AG20443 (cell line): ENCODE measurements around the gene WWP2.
"Not testable (repeated sequence)": the region's sequence is repeated elsewhere in the genome, so short reads cannot be mapped to it uniquely, and the experiment has no call there.

ENCODE experiments used
- DNase-seq: peaks from one replicate; pipeline ENCODE4 v3.0.0; 2012; ENCODE audit warnings: low spot score, mixed read lengths

Gene WWP2

DNA sequence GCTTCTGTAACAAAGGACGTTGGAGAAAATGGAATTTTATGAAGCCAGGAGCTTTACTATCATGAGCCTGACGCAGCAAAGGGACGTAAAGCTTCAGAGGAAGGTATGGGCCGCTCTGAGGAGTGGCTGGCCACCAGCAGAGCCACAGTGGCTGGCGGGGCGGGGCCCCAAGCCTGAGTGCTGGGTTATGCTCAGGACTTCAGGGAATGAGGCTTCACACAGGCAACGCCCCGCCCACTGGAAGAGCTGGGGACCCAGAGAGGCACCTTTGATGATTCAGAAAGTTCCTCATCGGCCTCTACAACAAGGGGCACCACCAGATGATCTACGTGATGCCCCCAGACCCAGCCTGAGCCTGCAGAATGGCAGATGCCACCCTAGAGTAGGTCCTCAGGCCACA lies 16.2 kb upstream of the WWP2 start:
- DNase-seq = no peak

DNA sequence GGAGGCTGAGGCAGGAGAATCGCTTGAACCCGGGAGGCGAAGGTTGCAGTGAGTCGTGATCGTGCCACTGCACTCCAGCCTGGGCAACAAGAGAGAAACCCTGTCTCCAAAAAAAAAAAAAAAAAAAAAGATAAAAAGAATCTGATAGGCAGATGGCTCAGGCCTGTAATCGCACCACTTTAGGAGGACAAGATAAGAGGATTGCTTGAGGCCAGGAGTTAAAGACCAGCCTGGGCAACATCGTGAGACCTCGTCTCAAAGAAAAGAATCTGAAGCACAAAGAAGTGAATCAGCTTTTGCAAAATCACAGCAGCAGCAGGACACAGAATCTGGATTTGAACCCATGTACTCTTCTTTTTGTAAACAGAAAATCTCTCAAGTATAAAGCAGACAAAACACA lies 15.0 kb upstream of the WWP2 start:
- DNase-seq = no peak

DNA sequence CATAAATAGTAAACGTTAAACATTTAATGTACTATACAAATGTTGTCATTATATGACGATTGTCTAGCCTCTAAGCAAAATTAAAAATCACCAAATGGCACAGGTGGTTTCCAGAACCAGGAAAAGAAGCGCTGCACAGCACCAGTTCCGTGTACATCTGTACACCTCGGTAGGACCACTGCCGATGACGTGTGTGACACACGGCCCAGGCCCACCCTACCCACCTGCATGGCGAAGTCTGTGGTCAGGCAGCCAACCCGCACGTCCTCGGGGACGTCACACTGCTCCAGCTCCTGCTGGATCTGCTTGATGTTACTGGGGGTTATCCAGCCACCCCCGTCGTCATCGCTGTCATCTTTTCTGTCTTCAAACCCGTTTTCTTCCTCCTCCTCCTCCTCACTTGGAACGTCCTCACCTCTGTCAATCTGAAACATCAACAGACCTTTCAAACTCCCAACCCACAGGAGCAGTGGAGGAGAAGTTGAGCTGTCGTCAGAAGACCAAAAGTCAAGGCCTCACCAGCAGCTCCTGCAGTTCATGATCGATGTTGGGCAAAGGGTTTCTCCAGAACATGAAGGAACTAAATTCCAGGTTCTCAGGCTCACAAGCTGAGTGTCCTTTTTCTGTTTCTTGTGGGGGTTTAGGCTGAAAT lies 13.3 kb upstream of the WWP2 start:
- no peak for DNase-seq

DNA sequence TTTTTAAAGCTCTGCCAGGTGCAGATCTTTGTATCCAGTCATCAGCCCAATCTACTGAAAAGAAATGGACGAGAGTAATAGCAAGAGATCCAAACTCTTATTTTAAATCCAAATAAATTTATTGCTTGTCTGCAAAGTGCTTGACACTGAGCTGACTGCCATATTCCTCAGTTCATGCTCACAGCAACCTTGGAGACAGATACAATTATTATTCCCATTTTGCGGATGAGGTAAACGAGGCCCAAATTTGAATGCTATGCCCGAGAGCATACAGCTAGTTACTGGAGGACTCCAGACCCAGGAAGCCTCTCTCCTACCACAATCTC lies 8.0 kb upstream of the WWP2 start:
- DNase-seq = no peak

DNA sequence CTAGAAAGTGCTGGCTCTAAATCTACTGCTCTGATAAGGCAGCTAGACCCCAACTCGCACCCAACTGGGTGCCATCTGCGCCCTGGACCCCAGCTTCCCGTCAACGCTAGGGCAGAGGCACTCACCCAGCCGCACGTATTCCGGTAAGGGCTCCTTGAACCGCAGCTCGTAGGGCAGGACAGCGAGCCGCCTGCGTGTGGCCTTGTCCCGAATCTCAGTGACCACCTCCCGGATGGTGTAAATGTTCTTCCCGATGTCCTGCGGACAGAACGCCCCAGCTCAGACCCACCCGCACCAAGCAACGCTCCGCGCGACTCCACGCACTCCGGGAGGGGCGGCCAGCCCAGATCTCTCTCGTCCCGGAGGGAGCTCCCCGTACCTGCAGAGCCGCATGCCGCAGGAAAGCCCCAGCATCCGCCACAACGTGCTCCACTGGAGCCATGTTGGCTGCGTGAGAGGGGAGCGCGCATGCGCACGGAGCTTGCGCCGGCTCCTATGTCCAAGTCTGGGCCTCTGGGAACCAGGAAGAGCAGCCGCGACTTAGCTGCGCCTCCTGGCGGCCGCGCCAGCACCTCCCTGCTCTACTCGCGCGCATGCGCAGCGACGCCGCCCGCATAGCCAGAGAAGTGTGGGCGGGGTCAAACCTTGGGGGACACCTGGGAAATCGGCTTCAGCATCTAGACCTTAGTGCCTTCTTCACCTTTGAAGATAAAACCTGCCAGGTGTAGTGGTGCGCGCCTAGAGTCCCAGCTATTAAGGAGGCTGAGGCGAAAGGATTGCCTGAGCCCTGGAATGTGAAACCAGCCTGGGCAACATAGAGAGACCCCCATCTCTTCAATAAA lies 7.4 kb upstream of the WWP2 start, which contains the start of gene NOB1:
NOB1 (minus strand) TSS at position 458 of the 842 bp plus-strand sequence; CDS start at position 442, 16 bp downstream.
- peak; percentile 99 for DNase-seq

DNA sequence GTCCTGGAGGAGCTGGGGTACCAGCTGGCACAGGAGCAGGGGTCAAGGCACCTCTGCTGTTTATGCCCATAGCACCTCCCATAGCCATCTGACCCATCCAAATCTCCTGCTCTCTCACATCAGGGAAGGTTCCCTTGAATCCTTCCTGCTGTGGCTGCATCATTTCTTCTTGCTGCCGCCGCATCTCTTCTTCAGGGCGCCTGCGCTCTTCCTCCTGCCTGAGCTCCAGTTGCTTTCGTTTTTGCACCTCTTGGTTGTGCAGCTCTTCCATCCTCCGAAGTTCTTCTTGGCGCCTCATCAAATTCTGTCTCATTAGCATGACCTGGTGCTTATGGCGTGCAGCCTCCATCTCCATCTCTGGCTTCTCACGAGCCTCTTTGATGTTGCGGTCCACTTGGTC lies 5.4 kb upstream of the WWP2 start:
- no peak for DNase-seq

DNA sequence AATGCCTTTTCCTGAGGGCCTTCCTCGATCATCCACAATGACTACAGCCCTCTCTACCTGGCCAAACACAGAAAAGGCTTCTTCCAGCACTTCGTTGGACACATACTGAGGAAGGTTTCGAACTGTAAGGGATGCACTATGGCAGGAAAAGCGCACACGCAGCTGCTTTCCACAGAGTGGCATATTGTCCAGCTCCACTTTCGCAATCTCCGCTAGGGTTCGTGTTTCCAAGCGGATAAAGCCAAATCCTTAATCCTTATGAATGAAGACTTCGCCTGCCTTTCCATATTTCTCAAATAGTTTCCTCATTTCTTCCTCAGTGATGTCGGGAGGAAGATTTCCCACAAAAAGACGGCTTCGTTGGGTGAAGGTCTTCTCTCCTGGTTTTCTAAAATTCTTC lies 4.8 kb upstream of the WWP2 start:
- not testable (repeated sequence) for DNase-seq

DNA sequence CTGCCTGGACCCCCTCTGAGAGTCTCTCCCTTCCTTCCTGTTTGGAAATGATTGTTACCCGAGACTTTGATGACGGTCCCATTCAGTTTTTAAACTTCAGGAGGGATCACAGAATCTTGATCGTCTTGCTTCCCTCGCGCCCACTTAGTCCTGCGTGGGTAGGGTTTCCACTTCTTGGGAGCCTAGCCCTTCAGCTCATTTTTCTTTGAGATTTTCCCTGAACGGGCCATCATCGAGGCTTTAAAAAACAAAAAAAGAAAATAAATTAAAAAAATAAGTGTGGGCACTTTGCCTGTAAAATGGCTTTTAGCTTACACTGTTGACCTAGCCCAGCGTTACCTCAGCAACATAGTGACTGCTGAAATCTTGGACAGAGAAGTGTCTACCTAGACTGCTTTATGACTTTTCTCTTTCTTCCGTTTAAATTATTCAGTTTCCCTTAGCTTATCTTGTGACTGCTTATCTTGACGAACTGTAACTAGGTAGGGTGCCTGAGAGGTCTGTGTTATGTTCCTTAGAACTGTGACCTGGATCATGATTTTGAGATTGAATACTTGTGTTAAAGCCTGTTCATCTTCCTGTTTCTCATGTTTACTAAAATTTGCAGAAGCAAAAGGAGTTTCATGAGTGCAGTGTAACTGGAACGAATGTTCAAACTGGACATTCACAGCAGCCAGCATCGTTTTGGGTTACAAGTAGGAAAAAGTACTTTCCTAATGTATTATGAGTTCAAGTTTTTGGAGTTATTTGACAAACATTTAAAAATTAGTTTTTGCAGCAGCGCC lies 874 bp downstream of the WWP2 start:
- DNase-seq = peak; percentile 42

DNA sequence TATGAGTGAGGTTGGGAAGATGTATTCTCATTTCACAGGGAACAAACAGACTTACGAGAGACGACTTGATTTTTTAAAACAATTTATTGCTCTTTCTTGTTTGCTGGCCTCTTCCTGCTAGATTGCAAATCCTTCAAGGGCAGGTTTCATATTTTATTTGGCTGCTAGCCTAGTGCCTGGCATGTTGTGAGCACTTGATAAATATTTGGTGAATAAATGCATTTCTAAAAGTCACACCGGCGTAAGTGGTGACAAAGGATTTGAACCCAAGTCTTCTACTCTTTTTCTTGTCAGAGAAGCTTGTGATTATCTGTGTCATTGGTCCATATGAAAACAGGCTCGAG lies 1.4 kb downstream of the WWP2 start:
- DNase-seq = no peak

DNA sequence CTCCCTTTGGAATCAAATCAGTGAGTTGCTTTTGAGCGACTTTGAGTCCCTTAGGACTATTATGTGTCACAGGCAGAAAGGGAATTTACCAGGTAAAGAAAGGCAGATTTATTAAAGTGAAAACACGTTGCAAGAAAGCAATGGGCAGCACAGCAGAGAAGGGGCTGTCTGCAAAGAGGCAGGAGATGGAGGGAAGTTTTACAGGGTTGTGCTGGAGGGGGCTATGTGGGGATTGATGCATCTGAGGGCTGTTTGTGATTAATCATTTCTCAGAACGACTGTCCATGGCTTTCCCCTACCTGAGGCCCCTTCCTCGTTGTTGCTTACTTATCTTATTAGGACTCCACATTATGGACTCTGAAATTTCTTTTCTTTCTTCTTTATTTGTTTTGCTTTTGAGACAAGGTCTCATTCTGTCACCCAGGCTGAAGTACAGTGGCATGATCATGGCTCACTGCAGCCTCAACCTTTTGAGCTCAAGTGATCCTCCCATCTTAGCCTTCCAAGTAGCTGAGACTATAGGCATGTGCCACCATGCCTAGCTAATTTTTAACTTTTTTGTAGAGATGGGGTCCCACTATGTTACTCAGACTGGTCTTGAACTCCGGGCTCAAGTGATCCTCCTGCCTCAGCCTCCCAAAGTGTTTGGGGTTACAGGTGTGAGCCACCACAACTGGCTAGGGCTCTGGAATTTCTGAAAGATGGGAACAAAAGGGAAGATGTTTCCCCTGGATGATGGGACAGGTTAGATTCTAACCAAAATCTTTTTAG lies 5.5 kb downstream of the WWP2 start:
- no peak for DNase-seq

DNA sequence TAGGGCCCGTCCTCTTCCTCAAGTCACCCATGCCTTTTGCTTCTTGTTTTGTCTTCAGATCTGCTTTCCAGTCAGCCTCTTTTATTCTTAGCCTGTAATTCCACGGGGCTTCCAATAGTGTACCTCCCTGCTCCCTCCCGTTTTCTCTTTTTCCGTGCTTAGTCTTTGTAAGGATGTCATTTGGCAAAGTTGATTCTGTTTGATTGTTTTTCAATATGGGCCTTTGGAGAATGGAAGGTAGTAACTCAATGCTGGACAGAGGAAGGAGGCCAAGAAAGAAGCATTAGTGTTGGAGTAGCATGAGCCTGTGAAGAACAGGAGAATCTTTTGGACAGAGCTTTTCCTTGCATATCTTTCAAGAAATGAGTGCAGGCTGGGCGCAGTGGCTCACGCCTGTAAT lies 6.5 kb downstream of the WWP2 start:
- no peak for DNase-seq

DNA sequence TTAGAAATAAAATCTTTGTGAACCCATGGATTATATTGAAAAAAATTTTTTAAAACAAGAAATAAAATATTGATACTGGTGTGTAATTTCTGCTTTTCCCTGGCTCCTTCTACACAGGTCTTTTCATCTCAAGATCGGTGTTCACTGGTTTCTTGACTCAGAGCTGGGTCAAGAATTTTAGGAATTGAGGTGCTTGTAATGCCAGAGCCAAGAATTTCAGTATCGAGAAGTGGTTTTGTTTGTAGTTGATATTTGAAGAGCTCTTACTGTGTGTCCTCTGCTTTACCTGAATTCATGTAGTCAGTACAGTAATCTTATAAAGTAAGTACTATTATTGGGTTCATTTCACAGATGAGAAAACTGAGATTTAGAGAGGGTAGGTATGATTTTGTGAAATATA lies 7.3 kb downstream of the WWP2 start:
- DNase-seq = no peak

DNA sequence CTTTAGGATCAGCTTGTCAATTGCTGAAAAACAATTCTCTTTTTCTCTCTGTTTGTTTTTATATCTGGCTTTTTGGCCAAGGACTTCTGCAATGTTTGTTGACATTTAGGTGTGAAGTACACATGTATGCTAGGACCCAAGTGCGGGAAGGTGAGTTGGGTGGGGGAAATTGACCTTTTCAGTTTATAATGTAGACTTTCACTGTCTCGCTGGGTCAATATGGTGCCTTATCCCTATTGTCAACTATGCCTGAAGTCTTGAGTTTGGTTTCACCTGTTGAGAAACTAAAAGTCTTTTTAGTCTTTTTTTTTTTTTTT lies 9.5 kb downstream of the WWP2 start:
- DNase-seq = no peak

DNA sequence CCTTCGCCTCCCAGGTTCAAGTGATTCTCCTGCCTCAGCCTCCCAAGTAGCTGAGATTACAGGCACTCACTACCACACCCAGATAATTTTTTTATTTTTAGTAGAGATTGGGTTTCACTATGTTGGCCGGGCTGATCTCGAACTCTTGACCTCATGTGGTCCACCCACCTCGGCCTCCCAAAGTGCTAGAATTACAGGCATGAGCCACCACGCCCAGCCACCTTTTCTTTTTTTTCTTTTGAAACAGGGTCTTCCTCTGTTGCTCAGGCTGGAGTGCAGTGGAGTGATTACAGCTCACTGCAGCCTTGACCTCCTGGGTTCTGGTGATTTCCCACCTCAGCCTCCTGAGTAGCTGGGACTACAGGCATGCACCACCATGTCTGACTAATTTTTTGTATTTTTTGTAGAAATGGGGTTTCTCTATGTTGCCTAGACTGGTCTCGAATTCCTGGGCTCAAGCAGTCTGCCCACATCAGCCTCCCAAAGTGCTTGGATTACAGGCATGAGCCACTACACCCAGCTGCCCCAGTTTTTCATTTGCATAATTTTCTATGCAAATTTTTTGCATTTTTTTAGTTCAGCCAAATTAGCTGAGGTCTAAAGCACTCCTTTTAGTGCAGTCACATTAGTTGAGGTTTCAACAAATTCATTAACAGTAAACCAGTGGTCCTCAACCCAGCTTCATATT lies 11.3 kb downstream of the WWP2 start:
- no peak for DNase-seq

DNA sequence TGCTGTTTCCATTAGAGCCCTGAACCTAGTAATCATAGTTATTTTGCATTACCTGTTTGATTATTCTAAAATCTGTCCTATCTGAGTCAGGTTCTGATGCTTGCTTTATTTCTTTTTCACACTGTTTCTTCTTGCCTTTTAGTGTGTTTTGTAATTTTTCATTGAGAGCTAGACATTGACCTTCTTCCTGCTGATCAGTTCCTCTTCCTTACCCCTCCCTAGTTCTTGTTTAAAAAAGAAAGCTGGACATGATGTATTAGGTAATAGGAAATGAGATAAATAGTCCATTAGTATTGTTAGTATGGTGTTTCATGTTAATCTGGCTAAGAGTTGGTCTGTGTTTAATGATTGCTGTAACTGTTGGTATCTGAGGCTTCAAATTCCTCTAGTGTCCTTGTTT lies 13.4 kb downstream of the WWP2 start:
- no peak for DNase-seq

DNA sequence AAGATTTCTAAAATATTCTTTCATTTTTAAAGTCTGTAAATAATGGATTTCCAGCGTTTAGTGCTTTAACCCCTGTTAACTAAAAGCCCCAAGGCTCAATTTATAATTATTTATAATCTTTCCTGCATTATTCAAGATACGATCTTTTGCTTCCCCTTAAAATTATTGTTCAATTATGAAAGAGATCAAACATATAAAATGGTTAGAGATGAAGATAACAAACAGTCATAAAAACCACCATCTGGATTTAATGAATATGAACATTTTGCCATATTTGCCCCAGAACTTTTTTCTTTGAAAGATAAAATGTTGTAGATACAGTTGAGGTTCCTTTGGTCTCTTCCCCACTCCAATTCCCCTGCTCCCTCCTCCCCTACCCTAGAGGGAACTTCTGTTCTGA lies 17.6 kb downstream of the WWP2 start:
- DNase-seq = no peak

DNA sequence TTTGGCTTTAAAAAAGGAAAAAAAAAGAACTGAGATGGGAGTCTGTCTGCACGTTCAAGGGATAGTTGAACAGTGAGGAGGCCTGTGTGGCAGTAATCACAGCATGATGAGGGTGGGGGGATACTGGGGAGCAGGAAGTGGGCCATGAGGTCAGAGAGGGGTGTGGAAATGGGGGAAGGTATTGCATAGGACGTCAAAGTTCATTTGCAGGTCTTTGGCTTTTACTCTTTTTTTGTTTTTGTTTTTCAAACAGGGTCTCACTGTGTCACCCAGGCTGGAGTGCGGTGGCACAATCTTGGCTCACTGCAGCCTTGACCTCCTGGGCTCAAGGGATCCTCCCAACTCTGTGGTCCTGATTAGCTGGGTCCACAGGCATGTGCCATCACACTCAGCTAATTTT lies 19.0 kb downstream of the WWP2 start:
- DNase-seq = no peak

DNA sequence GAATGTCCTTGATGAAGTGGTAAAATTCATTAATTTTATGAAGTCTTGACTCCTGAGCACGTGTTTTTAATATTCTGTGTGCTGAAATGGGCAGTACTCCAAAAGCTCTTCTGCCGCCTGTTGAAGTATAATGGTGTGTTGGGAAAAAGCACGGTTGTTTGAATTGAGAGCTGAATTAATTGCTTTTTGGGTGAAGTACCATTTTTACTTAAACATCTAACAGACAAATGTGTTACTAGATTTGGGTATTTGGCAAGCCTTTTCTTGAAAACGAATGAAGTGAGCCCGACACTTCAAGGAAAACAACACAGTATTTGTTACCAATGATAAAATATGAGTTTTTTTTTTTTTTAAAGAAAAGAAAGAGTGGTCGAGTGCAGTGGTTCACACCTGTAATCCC lies 22.5 kb downstream of the WWP2 start:
- DNase-seq = no peak

DNA sequence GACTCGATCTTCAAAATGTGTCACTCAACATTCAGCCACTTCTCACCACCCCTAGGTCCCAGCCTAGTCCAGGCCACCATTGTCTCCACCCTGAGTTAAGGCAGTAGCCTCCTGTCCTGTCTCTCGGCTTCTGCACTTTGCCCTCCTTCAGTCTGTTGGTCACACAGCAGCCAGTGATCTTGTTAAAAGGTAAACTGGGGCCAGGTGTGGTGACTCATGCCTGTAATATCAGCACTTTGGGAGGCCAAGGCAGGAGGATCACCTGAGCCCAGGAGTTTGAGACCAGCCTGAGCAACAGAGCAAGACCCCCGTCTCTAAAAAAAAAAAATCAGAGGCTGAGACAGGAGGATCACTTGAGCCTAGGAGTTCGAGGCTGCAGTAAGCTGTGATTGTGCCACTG lies 25.8 kb downstream of the WWP2 start:
- no peak for DNase-seq

DNA sequence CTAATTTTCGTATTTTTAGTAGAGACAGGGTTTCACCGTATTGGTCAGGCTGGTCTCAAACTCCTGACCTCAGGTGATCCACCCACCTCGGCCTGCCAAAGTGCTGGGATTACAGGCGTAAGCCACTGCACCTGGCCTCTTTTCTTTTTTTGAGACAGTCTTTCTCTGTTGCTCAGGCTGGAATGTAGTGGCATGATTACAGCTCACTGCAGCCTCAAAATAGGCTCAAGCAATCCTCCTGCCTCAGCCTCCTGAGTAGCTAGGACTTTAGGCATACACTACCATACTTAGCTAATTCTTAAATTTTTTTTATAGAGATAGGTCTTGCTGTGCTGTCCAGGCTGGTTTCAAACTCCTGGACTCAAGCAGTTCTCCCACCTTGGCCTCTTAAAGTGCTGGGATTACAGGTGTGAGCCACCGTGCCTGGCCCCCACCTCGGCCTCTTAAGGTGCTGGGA lies 29.3 kb downstream of the WWP2 start:
- not testable (repeated sequence) for DNase-seq

DNA sequence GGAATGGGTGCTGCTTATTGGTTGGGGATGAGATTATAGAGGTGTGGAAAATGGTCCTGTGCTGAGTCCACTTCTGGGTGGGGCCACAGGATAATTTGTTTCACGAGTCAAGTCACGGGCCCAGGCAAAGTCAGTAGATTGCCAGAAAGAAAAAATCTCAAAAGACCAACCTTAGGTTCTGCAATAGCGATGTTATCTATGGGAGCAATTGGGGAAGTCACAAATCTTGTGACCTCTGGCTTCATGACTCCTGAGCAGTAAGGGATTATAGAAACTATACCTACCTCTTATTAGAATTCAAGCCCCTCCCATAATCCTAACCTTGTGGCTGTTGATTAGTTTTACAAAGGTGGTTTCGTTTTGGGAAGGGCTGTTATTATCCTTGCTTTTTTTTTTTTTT lies 31.4 kb downstream of the WWP2 start:
- no peak for DNase-seq

DNA sequence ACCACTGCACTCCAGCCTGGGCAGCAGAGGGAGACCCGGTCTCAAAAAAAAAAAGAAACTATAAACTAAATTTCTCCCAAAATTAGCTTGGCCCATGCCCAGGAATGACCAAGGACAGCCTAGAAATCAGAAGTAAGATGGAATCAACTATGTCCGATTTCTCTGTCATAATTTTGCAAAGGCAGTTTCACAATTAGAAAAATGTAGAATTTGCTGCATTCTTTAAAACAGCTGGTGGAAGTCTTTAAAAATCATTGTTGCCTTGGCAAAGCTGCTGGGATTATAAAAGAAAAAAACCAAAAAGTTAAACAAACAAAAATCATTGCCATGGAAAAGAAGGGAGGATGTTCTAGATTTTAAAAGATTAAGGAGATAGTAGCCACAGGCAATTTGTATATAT lies 32.4 kb downstream of the WWP2 start:
- DNase-seq = no peak
